ENCODE measurements around the gene PLA2G4E. TPM values are rescaled to one million over a fixed set of nuclear protein-coding genes. Genes with fewer than 3 reads are reported as not detected.

PLA2G4E gene
- total RNA-seq, 2 donors from 2014 or later = not detected

DNA sequence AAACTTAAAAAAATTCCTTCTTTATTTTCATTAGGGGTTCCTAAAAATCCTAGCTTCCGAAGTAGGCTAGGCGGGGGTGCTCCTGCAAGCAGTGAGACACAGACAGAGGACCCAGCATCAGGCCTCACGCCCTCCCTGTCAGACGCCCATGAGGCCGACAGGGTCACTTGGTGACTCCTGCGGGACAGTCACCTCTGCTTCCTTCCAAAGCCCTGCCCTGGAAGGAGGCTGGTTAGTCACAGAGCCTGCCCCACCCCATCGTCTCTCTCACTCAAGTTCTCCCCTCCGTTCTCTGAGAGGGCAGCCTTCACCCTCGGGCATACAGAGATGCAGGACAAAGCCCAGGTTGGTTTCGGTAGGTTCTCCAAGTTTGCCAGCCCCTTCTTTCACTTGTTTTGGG lies 87.1 kb downstream of the PLA2G4E start:
- no peaks in the 10 kb centered on the region for H3K9me3 Mint-ChIP-seq

DNA sequence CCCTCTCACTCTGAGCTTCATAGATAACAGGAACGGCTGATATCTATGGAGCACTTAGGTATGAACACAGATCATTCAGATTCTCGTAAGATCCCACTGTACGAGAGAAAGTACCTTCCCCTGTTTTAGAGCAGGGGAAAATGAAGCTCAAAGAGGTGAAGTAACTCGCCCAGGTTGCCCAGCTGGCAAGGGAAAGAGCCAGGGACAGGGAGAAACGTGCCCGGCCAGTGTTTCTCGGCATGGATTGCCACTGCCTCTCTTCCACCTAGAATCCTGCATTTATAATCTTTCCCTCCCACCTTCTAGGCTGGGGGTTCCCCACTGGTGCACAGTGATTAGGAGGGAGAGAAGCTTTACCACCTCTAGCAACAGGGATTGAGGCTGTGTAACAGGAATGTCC lies 87.5 kb downstream of the PLA2G4E start:
- H3K4me3 ChIP-seq (ENCODE audit: low read length) = no peak overlapping the region
- H3K4me3 Mint-ChIP-seq = no peak overlapping the region
- H3K36me3 ChIP-seq (ENCODE audit: control insufficient read depth, insufficient read depth, low read length) = peaks cover 17% of the 10 kb centered on the region
- no peaks in the 10 kb centered on the region for H3K27me3 Mint-ChIP-seq (ENCODE audit: insufficient read depth)
- H3K36me3 Mint-ChIP-seq (ENCODE audit: low read depth) = peaks cover 10% of the 10 kb centered on the region
- no peak overlapping the region for H3K27ac ChIP-seq (ENCODE audit: low read depth, low read length)
- H3K9me3 Mint-ChIP-seq = no peaks in the 10 kb centered on the region
- TF ChIP-seq, protein P1, sequence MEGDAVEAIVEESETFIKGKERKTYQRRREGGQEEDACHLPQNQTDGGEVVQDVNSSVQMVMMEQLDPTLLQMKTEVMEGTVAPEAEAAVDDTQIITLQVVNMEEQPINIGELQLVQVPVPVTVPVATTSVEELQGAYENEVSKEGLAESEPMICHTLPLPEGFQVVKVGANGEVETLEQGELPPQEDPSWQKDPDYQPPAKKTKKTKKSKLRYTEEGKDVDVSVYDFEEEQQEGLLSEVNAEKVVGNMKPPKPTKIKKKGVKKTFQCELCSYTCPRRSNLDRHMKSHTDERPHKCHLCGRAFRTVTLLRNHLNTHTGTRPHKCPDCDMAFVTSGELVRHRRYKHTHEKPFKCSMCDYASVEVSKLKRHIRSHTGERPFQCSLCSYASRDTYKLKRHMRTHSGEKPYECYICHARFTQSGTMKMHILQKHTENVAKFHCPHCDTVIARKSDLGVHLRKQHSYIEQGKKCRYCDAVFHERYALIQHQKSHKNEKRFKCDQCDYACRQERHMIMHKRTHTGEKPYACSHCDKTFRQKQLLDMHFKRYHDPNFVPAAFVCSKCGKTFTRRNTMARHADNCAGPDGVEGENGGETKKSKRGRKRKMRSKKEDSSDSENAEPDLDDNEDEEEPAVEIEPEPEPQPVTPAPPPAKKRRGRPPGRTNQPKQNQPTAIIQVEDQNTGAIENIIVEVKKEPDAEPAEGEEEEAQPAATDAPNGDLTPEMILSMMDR (conservative IDR thresholded peaks at IDR 0.05) = no peak
- peaks cover 9% of the 10 kb centered on the region for H3K4me1 ChIP-seq (ENCODE audit: control insufficient read depth, insufficient read depth, low read length)
- no peak overlapping the region for H3K9ac ChIP-seq (ENCODE audit: extremely low read depth, low read length, poor library complexity, severe bottlenecking)
- no peak for DNase-seq
- H3K27ac Mint-ChIP-seq = peak overlapping the region; percentile 84
- H3K4me1 Mint-ChIP-seq = peaks cover 36% of the 10 kb centered on the region
- H3K9me3 ChIP-seq (ENCODE audit: control insufficient read depth, low read length) = no peaks in the 10 kb centered on the region
- 82 to 84% methylated on average over 3 to 6 of the region's 7 CpGs for WGBS, 2 experiments (ENCODE audit: insufficient coverage in 1 of 2, insufficient read length in 1 of 2)
- H3K27me3 ChIP-seq (ENCODE audit: control insufficient read depth, insufficient read depth, low read length, poor library complexity, severe bottlenecking) = no peaks in the 10 kb centered on the region

More for the DNA sequence above, 87.1 kb downstream of the PLA2G4E start:
- TF ChIP-seq, protein P1 (conservative IDR thresholded peaks at IDR 0.05) = no peak
- WGBS, 2 experiments (ENCODE audit: insufficient coverage in 1 of 2, insufficient read length in 1 of 2) = 75 to 90% methylated on average over 4 to 10 of the region's 10 CpGs
- Mint-ChIP-seq H3K36me3 (ENCODE audit: low read depth) (peaks cover 10% of the 10 kb centered on the region), H3K27me3 (ENCODE audit: insufficient read depth) (no peaks in the 10 kb centered on the region), H3K4me3 (no peak overlapping the region), H3K27ac (peak overlapping the region; percentile 21), H3K4me1 (peaks cover 32% of the 10 kb centered on the region)
- Histone ChIP-seq H3K4me3 (ENCODE audit: low read length) (no peak overlapping the region), H3K4me1 (ENCODE audit: control insufficient read depth, insufficient read depth, low read length) (peaks cover 5% of the 10 kb centered on the region), H3K27me3 (ENCODE audit: control insufficient read depth, insufficient read depth, low read length, poor library complexity, severe bottlenecking) (no peaks in the 10 kb centered on the region), H3K27ac (ENCODE audit: low read depth, low read length) (no peak overlapping the region), H3K9ac (ENCODE audit: extremely low read depth, low read length, poor library complexity, severe bottlenecking) (no peak overlapping the region), H3K9me3 (ENCODE audit: control insufficient read depth, low read length) (no peaks in the 10 kb centered on the region), H3K36me3 (ENCODE audit: control insufficient read depth, insufficient read depth, low read length) (peaks cover 20% of the 10 kb centered on the region)
- no peak for DNase-seq

GRCh38 chr15:41932511-41933289 lies 88.1 kb downstream of the PLA2G4E start:
- H3K9ac ChIP-seq (ENCODE audit: extremely low read depth, low read length, poor library complexity, severe bottlenecking) = no peak overlapping the region
- H3K4me3 ChIP-seq (ENCODE audit: low read length) = no peak overlapping the region
- Mint-ChIP-seq H3K4me3 (no peak overlapping the region), H3K27me3 (ENCODE audit: insufficient read depth) (no peaks in the 10 kb centered on the region), H3K36me3 (ENCODE audit: low read depth) (peaks cover 10% of the 10 kb centered on the region), H3K27ac (peak overlapping the region; percentile 84), H3K9me3 (no peaks in the 10 kb centered on the region), H3K4me1 (peaks cover 42% of the 10 kb centered on the region)
- H3K9me3 ChIP-seq (ENCODE audit: control insufficient read depth, low read length) = no peaks in the 10 kb centered on the region
- WGBS, 2 experiments (ENCODE audit: insufficient coverage in 1 of 2, insufficient read length in 1 of 2) = 79 to 85% methylated on average over 10 to 16 of the region's 16 CpGs
- peak; percentile 57 for DNase-seq
- H3K27ac ChIP-seq (ENCODE audit: low read depth, low read length) = no peak overlapping the region
- H3K4me1 ChIP-seq (ENCODE audit: control insufficient read depth, insufficient read depth, low read length) = peaks cover 9% of the 10 kb centered on the region
- TF ChIP-seq, protein P1 (conservative IDR thresholded peaks at IDR 0.05) = no peak
- no peaks in the 10 kb centered on the region for H3K27me3 ChIP-seq (ENCODE audit: control insufficient read depth, insufficient read depth, low read length, poor library complexity, severe bottlenecking)
- peaks cover 12% of the 10 kb centered on the region for H3K36me3 ChIP-seq (ENCODE audit: control insufficient read depth, insufficient read depth, low read length)
